Stimulated activated CD4-positive, alpha-beta T cell treated with anti-CD3 and anti-CD28 coated beads, Interleukin-15, amount 100 ng/mL, for 1 hour (primary cell): ENCODE measurements around the gene COMMD7.
"Not testable (repeated sequence)": the region's sequence is repeated elsewhere in the genome, so short reads cannot be mapped to it uniquely, and the experiment has no call there.

Experiments
- DNase-seq, 2 donors: peaks; one replicate each; pipeline ENCODE4 v3.0.0-alpha.2; 2020; ENCODE audit warnings: low read depth in 1 of 2, low spot score in 1 of 2

The COMMD7 gene

DNA sequence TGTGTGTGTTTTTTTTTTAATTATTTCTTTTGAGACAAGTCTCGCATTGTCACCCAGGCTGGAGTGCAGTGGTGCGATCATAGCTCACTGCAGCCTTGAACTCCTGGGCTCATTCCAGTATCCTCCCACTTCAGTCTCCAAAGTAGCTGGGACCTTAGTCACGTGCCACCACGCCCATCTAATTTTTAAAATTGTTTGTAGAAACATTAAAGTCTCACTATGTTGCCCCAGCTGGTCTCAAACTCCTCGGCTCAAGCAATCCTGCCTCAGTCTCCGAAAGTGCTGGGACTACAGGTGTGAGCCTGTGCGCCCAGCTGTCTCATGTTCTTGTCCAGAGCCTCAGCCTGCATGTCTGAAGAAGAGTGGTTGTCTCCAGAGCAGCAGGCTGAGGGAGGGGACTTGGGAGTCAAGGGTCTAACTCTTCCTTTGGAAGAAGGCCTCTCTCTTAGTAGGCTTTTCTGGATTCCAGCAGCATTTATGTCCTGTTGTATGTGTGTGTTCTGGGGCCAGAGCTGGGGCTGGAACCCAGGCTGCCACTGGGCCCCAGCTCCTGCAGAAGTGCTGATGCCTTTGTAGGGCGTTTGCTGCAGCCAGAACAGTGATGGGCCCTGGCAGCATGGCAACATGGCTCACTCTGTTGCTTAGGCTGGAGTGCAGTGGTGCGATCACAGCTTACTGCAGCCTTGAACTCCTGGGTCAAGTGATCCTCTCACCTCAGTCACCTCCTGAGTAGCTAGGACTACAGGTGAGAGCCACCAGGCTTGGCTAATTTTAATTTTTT, 24.3 kb upstream of the COMMD7 start:
- no peak for DNase-seq

DNA sequence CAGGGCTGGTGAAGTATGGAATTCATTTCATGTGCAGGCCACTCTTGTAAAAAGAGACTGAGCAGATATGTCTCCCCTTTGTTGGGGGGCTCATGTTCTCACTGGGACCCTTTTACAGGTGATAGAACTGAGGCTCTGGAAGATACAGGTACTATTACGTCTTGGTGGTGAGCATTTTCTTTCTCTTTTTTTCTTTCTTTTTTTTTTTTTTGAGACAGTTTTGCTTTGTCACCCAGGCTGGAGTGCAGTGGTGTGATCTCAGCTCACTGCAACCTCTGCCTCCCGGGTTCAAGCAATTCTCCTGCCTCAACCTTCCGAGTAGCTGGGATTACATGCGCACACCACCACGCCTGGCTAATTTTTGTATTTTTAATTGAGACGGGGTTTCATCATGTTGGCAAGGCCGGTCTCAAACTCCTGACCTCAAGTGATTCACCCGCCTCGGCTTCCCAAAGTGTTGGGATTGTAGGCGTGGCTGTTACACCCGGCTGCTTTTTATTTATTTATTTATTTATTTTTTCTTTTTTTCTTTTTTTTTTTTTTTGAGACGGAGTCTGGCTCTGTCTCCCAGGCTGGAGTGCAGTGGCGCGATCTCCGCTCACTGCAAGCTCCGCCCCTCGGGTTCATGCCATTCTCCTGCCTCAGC, 22.1 kb upstream of the COMMD7 start:
- DNase-seq: not testable (repeated sequence)

DNA sequence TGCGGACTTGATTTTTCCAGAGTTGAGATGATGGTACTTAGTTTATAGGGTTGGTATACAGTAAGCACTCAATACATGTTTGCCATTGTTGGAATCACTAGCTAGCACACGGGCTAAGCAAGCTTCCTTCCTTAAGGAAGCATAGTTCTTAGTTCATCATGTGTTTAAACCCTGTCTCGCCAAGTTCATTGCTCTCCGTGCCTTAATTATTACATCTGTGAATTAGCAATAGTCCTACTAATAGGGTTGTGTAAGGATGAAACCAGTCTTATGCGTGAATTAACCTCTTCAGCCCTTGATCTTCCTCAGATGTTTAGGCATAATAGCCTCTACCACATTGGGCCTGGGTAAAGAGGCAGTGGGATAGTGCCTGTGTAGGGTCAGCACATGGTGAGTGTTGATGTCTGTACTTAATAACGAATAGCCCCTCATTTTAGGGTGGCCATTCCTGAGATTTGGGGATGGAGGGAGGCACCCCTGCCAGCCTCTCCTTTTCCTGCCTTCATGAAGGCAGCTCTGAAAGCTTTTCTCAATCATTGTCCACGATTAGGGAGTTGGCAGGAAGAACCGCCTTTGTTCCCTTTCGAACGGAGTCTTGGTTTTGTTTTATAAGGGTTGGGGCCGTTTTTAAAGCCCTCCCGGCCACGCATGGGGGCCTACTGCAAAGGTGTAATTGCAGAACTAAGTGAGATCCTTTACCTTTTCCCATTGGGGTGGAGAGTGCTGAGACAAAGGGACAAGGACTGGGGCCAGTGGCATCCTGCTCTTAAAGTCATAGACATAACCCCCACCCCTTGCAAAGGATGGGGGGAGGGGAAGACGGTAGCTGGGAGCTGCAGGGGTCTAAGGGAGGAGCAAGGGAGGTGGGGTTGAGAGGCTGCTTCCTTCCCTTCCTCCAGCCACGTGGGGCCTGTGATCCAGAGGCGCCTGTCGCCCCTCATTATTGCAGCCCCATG, 21.0 kb upstream of the COMMD7 start:
- no peak for DNase-seq

DNA sequence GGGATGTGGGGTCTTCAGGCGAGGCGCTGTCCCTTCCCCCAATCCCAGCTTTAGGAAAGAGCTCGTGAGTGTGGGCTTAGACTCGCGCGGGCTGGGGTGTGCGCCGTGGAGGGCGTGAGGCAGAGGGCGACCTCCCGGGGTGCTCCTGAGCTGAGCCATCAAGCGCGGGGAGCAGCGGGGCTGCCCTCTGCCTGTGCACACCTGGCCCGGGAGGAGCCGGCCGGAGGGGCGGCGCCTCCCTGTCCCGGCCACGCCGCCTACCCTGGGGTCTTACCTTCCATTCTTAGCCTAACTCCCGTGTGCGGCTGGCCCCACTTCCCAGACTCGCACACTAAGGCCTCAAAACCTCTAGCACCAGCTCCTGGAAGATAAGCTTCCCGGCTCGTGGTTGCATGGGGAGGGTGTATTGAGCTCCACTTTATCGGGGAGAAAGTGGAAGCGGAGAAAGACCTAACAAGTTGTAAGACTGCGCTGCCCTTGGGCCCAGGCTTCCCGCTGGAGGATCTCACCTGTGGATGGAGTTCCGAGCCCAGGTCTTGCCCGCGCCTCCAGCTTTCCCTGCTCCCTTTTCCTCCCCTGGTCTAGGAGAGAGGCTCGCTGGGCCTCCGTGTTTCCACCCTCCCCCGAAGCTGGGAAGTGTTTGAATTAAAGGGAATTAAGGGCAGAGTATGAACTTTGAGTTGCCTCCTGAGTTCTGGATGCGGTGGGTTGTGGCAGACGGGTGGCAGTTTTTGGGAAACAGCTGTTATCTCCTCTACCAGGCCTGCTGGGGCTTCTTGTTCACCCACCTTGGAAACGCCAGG, 20.1 kb upstream of the COMMD7 start:
- no peak for DNase-seq

GRCh38 chr20:32762754-32763201, 19.5 kb upstream of the COMMD7 start:
- DNase-seq: no peak

GRCh38 chr20:32761831-32762753, 18.8 kb upstream of the COMMD7 start, which contains the start of gene DNMT3B:
Gene DNMT3B (plus strand): TSS chr20:32762385. CDS start chr20:32780324, 17,939 bp downstream.
- peak; percentile 46 to 68 for DNase-seq

- no peak for DNase-seq
Observed at GRCh38 chr20:32761417-32761830, 18.2 kb upstream of the COMMD7 start.

DNA sequence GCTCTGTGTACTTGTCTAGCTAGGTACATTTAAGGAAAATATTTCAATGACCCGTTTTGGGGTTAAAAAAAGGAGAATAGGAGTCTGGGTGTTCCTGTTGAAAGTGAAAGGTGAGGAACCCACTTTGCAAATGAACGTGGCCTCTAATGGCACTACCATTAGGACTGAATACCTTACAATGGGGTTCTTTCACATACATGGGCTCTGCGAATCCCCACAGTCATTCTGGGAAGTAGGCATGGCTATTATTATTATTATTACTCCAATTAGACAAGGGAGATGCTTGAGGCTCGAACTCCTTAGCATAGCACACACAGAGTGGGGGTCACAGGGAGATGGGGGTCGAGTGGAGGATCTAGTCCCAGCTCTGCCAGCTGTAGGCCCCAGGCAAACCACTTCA, 12.9 kb upstream of the COMMD7 start:
- DNase-seq: no peak

- no peak for DNase-seq
Observed at GRCh38 chr20:32753731-32754130, 10.5 kb upstream of the COMMD7 start.

DNA sequence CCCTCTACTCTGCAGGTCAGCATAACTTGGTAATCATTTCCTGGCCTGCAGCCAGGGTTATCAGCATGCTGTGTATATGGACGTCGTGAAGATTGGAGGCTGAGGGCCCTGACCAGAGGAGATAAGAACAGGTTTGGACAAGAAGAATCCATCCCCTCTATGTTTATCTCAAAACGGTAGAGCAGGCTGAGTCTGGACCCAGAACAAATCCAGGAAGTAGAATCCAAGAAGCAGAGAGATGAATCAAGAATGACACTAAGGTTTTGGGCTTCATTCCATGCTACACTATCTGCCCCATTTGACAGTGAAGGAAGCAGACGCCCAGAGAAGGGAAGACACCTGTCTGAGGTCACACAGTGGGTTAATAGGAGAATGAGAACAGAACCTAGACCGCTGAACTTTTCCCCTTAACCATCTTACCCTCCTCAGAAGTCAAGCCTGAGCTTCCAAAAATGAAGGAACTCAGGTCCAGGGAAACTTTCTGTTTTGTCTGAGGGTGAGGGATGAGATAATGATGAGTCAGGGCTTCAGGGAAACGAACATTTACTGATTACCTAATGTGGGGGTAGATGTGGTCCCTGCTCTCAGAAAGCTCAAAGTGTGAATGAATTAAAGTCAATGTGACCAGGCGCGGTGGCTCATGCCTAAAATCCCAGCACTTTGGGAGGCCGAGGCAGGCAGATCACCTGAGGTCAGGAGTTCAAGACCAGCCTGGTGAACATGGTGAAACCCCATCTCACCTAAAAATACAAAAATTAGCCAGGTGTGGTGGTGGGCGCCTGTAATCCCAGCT, 9.4 kb upstream of the COMMD7 start:
- no peak for DNase-seq

DNA sequence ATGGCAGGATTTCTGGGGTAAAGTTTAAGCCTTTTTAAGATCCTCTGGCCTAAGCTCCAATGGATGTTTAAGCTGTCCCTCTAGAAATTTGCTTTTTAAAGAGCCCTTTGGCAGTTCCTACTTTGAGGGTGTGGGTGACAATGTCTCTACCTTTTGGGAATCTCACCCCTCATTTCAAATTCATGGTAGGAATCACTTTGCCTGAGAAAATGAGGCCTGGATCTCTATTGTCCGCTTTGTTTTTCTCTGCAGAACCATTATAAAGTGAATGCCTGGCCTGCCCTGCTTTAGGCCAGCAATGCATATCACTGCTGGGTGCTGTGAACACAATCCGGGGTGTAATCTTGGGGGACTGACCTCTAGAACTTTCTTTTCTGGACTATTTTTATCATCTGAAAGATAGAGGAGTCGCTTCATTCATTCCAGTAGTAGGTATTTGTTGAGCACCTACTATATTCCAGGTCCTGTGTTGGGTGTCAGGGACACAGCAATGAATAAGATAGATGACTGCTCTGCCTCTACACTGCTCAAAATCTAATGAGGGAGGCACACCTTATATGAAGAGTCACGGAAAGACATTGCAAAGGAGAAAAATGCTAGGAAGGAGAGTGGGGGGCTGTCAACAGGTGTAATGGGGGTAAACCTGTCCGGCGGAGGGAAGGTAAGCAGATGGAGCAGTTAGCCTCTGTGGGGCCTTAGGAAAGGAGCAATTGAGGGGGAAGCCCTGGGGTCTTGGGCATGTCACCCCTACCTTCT, 8.6 kb upstream of the COMMD7 start:
- no peak for DNase-seq

DNA sequence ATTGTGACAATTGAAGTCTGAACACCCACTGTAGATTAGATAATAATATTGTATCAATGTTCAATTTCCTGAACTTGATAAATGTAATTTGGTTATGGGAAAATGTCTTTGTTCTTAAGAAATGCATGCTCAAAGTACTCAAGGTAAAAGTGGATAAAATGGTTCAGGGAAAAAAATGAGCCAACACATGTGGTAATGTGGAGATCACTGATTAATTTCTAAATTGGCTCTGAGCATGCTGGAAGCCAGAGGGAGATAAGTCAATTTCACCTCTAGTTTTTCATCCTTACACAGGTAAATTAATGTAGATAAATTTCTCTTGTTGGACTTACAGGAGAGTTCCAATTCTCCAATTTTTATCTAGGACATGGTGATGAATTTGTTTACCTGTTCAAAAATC, 8.0 kb upstream of the COMMD7 start:
- DNase-seq: no peak

DNA sequence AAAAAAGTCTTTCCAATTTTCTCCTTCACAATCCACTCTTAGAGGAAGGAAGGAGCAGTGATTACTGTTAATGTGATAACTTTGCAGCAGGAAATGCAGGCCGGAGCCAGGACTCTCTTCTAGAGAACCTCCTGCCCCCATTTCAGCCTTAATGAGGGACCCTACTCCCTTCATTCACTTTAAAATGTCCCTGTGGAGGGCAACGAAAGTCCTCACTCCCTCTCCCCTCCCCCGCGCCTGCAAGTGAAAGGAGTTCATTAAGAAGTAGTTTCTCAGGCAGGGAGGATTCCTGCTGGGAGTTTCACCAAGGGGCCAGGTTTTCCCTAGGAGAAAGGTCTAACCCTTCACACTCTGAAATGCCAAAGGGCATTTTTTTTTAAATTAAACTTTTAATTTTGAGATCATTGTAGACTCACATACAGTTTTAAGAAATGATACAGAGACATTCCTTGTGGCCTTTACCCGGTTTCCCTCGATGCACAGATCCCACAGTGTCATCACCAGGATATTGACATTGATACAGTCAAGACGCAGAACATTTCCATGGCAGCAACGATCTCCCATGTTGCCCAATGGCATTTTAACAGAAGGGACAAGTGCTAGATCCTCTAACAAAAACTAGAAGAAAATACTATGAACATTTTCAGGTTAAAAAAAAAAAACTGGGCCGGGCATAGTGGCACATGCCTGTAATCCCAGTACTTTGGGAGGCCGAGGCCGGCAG, 6.8 kb upstream of the COMMD7 start:
- DNase-seq: no peak

DNA sequence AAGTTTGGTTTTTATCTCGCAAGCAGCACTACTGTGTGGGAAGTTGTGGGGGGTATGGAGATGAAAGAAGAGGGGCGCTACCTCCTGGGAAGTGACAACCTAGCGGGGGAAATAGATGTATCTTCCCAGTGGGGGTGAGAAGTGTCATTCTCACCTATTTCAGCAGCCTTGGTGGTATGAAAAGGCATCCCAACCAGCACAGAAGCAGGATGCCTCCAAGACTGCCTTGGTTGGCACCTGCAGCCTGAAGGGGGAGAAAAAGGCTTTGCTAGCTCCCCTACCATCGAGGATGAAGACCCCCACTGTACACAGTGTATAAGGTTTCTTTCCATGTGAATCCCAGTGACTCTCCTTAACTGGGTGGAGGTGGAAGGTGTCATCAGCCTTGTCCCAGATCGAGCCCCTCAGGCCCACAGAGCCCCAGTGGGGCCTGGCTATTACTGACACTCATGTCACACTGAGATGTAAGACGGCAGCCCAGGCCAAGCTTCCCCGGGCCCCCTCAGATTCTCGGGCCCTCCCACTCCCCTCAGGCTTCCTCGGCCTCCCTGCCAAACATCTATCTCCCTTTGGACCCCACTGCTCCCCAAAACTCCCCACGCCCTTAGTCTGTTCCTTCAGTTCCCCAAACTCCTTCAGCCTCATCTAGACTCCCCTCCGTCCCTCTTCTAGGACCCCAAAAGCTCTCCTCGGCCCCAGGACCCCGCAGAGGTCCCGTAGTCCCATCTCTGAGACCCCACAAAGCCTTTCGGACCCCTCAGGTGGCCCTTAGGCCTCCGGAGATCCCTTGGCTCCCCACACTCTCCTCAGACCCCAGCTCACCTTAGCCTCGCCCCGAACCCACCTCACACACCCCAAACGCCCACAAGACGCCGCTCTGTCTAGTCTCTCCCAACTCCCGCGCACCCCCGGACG, 688 bp downstream of the COMMD7 start:
- DNase-seq: no peak

- no peak for DNase-seq
Observed at GRCh38 chr20:32741151-32741550, 2.1 kb downstream of the COMMD7 start.
